ENCODE data around the gene CTSV.

GRCh38 chr9:97060796-97061195, 21.9 kb upstream of the CTSV start:
- TF ChIP-seq CTCF (optimal IDR thresholded peaks at IDR 0.05 in 1 of 3, IDR thresholded peaks at IDR 0.05 in 1 of 3, conservative IDR thresholded peaks at IDR 0.05 in 1 of 3; ENCODE audit: extremely low read depth in 1 of 3, insufficient read depth in 2 of 3, low read length in 3 of 3), result no peak
- no peak for TF ChIP-seq EZH2 (IDR thresholded peaks at IDR 0.05; ENCODE audit: low read length)
